ENCODE results near the gene DNM2.

Gene DNM2

GRCh38 chr19:10817291-10818038, 99.6 kb downstream of the DNM2 start:
- POLR2A ChIA-PET, result no interaction called here
- no peak for DNase-seq (ENCODE audit: extremely low spot score)

GRCh38 chr19:10818301-10819123, 100.6 kb downstream of the DNM2 start:
- ChIA-PET CTCF (interaction anchor here (1.1 kb wide), 1 partner anchor 44 kb away, joined by 3 read pairs; no protein-coding TSS in a partner anchor), POLR2A (no interaction called here)
- no peak for DNase-seq (ENCODE audit: extremely low spot score)
- TF ChIP-seq CTCF (IDR thresholded peaks at IDR 0.05; ENCODE audit: control extremely low read depth, extremely low read depth, low read depth, missing control alignments), result no peak

More at GRCh38 chr19:10817291-10818038, 99.6 kb downstream of the DNM2 start:
- CTCF ChIA-PET, result interaction anchor here (1.1 kb wide), 1 partner anchor 45 kb away, joined by 3 read pairs; no protein-coding TSS in a partner anchor
- TF ChIP-seq CTCF (IDR thresholded peaks at IDR 0.05; ENCODE audit: control extremely low read depth, extremely low read depth, low read depth, missing control alignments), result no peak

- no peak for TF ChIP-seq CTCF (IDR thresholded peaks at IDR 0.05; ENCODE audit: control extremely low read depth, extremely low read depth, low read depth, missing control alignments)
- ChIA-PET CTCF (interaction anchor here (1.6 to 2.8 kb wide), 2 partner anchors 10 to 17 kb away, joined by 8 to 14 read pairs; partner anchors contain the start of gene TMED1), POLR2A (no interaction called here)
Observed at GRCh38 chr19:10819124-10820060, 101.5 kb downstream of the DNM2 start.

GRCh38 chr19:10820173-10820572, 102.3 kb downstream of the DNM2 start:
- POLR2A ChIA-PET, result interaction anchor here (0.6 kb wide), 1 partner anchor 331 kb away, joined by 3 read pairs; no protein-coding TSS in a partner anchor
- CTCF ChIA-PET, result interaction anchor here (0.9 to 2.8 kb wide), 10 partner anchors 9 to 176 kb away, joined by 3 to 14 read pairs (median 5); partner anchors contain the start of genes DNM2 and TMED1
- DNase-seq (ENCODE audit: extremely low spot score), result no peak
- peak; percentile 27 for TF ChIP-seq CTCF (IDR thresholded peaks at IDR 0.05; ENCODE audit: control extremely low read depth, extremely low read depth, low read depth, missing control alignments)

More at GRCh38 chr19:10819124-10820060, 101.5 kb downstream of the DNM2 start:
- DNase-seq (ENCODE audit: extremely low spot score), result no peak

GRCh38 chr19:10823690-10824089, 105.8 kb downstream of the DNM2 start:
- no peak for DNase-seq (ENCODE audit: extremely low spot score)
- CTCF ChIA-PET, result interaction anchor here (1.2 kb wide), 1 partner anchor 106 kb away, joined by 3 read pairs; the partner anchor contains the start of gene DNM2
- POLR2A ChIA-PET, result no interaction called here
- TF ChIP-seq CTCF (IDR thresholded peaks at IDR 0.05; ENCODE audit: control extremely low read depth, extremely low read depth, low read depth, missing control alignments), result no peak
